Esophagus muscularis mucosa (tissue), 4 donors: ENCODE results near the gene HMGN3. TPM values are rescaled to one million over a fixed set of nuclear protein-coding genes. Genes with fewer than 3 reads are reported as not detected.

Source experiments
- DNase-seq: peaks from one replicate; pipeline ENCODE4 v3.0.0-alpha.2; 2017; ENCODE audit errors: extremely low spot score
- H3K27ac ChIP-seq, 4 donors: fragments of 200-600 bp; sonication (generic); replicated peaks in 1 of 4; 1 replicate in 3 of 4; 2 replicates in 1 of 4; pipeline ENCODE4 v1.5.1; 2016 to 2019; ENCODE audit warnings: mild to moderate bottlenecking in 1 of 4
- H3K27me3 ChIP-seq, 4 donors: fragments of 200-600 bp; sonication (generic); one replicate each; pipeline versions ENCODE4 v1.5.1 to v1.6.0; 2016 to 2019
- H3K36me3 ChIP-seq, 4 donors: fragments of 200-600 bp; sonication (generic); one replicate each; pipeline ENCODE4 v1.5.1; 2016 to 2019
- H3K4me1 ChIP-seq, 4 donors: fragments of 200-600 bp; sonication (generic); one replicate each; pipeline ENCODE4 v1.5.1; 2016 to 2019
- H3K4me3 ChIP-seq, 4 donors: fragments of 200-600 bp; sonication (generic); 1 replicate in 2 of 4; 2 replicates in 2 of 4; pipeline ENCODE4 v1.5.1; 2016 to 2019; ENCODE audit warnings: mild to moderate bottlenecking in 4 of 4, moderate library complexity in 1 of 4
- H3K9me3 ChIP-seq, 4 donors: fragments of 200-600 bp; sonication (generic); 1 replicate in 3 of 4; 2 replicates in 1 of 4; pipeline ENCODE4 v1.5.1; 2016 to 2019
- EP300 ChIP-seq: sonication (generic); formaldehyde crosslinking; IDR thresholded peaks from one replicate; pipeline ENCODE4 v1.6.1; 2017; ENCODE audit warnings: antibody characterized with exemption
- POLR2A ChIP-seq: fragments of 450-650 bp; IDR thresholded peaks from one replicate; pipeline ENCODE4 v1.6.1; 2017; ENCODE audit warnings: antibody characterized with exemption, moderate library complexity, mild to moderate bottlenecking, low read depth
- POLR2AphosphoS5 ChIP-seq, 2 donors: sonication (generic); formaldehyde crosslinking; IDR thresholded peaks; one replicate each; pipeline ENCODE4 v1.6.1; 2017; ENCODE audit warnings: antibody characterized with exemption in 2 of 2
- WGBS: methylation state at CpG from one replicate; pipeline ENCODE4 v1.1.5; 2018; 5-methylcytosine and 5-hydroxymethylcytosine counted together
- intact Hi-C: fragments of 100-400 bp; cut with DNase I; formaldehyde crosslinking; loops from one replicate; pipeline ENCODE4 v1.15.1; 2023
- total RNA-seq, 4 donors: library from RNA; depleted of rRNA; stranded (reverse); fragments of >200 nt; gene quantifications; one replicate each; pipeline versions ENCODE4 v1.1.0 to v1.2.1, GENCODE V29; 2016
- TF ChIP-seq, protein P1 (sequence below), 3 experiments: fragments of 200-600 bp in 2 of 3; fragments of 450-650 bp in 1 of 3; sonication (generic) in 2 of 3; IDR thresholded peaks; one replicate each; pipeline ENCODE4 v1.5.1; 2017 to 2019; ENCODE audit warnings: antibody characterized with exemption in 3 of 3, mild to moderate bottlenecking in 2 of 3, moderate library complexity in 1 of 3

The HMGN3 gene
- total RNA-seq, 4 donors from 2014 or later, result 27.6 to 61.0 (median 47.1) TPM

DNA sequence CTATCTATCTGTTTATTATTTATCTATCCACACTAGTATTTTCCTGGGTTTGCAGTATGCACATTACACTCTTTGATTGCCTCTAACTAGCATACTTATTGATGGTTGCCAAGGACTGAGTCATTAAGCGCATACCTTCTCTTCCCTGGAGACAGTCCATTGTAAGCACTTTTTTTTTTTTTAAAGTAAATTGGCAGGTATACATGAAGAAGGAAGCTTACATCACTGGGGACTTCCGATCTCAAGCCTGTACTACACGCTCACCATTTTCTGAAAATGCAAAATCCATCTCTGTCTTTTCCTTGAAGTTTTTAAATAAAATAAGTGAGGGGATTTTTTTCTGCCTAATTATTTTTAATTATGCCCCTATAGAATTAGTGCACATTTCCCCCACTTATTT is 63.5 kb downstream of the HMGN3 start:
- Histone ChIP-seq H3K27ac (no peak overlapping the region), H3K4me1 (peaks cover 0 to 18% (median 12%) of the 10 kb centered on the region in 4 donors), H3K4me3 (no peak overlapping the region), H3K9me3 (no peaks in the 10 kb centered on the region), H3K27me3 (no peaks in the 10 kb centered on the region), H3K36me3 (no peaks in the 10 kb centered on the region)
- 30% methylated on average over 3 of the region's 3 CpGs for WGBS
- no peak for TF ChIP-seq POLR2A
- TF ChIP-seq, protein P1, sequence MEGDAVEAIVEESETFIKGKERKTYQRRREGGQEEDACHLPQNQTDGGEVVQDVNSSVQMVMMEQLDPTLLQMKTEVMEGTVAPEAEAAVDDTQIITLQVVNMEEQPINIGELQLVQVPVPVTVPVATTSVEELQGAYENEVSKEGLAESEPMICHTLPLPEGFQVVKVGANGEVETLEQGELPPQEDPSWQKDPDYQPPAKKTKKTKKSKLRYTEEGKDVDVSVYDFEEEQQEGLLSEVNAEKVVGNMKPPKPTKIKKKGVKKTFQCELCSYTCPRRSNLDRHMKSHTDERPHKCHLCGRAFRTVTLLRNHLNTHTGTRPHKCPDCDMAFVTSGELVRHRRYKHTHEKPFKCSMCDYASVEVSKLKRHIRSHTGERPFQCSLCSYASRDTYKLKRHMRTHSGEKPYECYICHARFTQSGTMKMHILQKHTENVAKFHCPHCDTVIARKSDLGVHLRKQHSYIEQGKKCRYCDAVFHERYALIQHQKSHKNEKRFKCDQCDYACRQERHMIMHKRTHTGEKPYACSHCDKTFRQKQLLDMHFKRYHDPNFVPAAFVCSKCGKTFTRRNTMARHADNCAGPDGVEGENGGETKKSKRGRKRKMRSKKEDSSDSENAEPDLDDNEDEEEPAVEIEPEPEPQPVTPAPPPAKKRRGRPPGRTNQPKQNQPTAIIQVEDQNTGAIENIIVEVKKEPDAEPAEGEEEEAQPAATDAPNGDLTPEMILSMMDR (IDR thresholded peaks at IDR 0.05), result no peak
- TF ChIP-seq POLR2AphosphoS5 (IDR thresholded peaks at IDR 0.05), result no peak
- no peak for TF ChIP-seq EP300
- intact Hi-C loops, result no loop called here
- no peak for DNase-seq

DNA sequence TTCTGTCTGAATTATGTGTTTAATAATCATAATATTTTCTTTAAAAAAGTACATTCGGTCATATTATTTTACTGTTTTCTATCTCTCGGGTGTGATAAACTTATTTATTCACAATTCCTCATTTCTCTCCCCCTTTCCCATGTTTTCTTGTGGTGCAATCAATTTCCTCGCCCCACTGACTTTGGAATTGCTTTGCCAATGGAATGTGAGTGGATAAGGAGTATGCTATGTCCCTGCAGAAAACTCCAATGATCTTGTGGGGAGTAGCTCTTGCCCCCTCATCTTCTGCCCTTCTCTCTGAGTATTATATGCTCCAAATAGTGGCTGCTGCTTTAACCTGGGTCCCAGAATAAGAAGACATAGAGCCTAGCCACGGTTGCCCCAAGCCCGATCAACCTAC is 64.1 kb downstream of the HMGN3 start:
- 89% methylated on average over 5 of the region's 5 CpGs for WGBS
- Histone ChIP-seq H3K4me3 (no peak overlapping the region), H3K36me3 (no peaks in the 10 kb centered on the region), H3K27me3 (no peaks in the 10 kb centered on the region), H3K9me3 (no peaks in the 10 kb centered on the region), H3K4me1 (peaks cover 0 to 18% (median 12%) of the 10 kb centered on the region in 4 donors), H3K27ac (no peak overlapping the region)
- intact Hi-C loops, result no loop called here
- no peak for TF ChIP-seq EP300
- TF ChIP-seq POLR2A, result no peak
- TF ChIP-seq POLR2AphosphoS5 (IDR thresholded peaks at IDR 0.05), result no peak
- TF ChIP-seq, protein P1 (IDR thresholded peaks at IDR 0.05), result no peak
- no peak for DNase-seq

DNA sequence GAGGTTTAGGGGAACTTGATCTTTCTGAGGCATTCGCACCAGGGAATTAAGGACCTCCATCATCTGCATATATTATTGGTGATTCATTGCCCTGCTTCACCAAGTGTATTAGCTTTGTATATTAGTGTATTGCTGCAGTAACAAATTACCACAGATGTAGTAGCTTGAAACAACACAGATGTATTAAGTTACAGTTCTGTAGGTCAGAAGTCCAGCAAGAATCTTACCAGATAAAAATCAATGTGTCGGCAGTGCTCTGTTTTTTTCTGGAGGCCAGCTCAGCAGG is 65.8 kb downstream of the HMGN3 start:
- TF ChIP-seq, protein P1 (IDR thresholded peaks at IDR 0.05), result no peak
- no peak for TF ChIP-seq EP300
- no peak for TF ChIP-seq POLR2AphosphoS5 (IDR thresholded peaks at IDR 0.05)
- TF ChIP-seq POLR2A, result no peak
- H3K36me3 ChIP-seq, result no peaks in the 10 kb centered on the region
- peaks cover 0 to 18% (median 12%) of the 10 kb centered on the region in 4 donors for H3K4me1 ChIP-seq
- H3K4me3 ChIP-seq, result no peak overlapping the region
- 76% methylated on average over 2 of the region's 2 CpGs for WGBS
- no peak overlapping the region for H3K27ac ChIP-seq
- H3K9me3 ChIP-seq, result no peaks in the 10 kb centered on the region
- DNase-seq, result no peak
- intact Hi-C loops, result no loop called here
- no peaks in the 10 kb centered on the region for H3K27me3 ChIP-seq

DNA sequence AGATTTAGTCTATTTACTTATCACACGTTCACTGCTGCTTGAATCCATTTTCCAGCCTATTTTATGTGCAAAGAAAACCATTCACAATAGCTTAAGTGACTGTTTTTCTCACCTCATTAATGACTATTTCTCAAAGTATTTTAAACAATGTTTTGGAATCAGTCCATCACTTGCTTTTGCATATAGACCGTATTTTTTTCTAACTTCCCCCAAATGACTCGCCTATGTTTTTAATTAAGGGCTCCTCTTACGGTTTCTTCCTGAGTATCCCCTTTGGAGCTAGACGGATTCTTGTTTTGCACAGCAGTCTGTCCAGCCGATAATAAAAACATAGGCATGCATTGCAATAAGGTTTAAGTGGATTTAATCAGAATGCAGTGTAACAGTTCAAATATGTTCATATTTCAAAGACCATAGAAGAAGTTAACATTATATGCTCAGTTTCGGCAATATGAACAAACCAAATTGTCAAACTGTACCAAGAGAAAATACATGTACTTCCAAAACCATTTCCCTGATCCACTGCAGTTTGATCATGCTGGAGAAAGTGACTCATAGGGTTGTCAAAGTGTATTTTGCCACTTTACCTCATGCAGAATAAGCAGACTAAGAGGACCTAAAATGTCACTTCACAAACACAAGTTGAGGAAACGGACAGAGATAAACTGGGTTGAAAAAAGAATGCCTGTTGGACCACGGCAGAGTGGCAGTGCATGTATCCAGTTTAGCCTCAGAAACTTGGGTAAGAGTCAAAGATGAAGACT is 66.4 kb downstream of the HMGN3 start:
- Histone ChIP-seq H3K4me3 (no peak overlapping the region), H3K27ac (no peak overlapping the region), H3K27me3 (no peaks in the 10 kb centered on the region), H3K4me1 (peaks cover 0 to 18% (median 12%) of the 10 kb centered on the region in 4 donors), H3K36me3 (no peaks in the 10 kb centered on the region), H3K9me3 (no peaks in the 10 kb centered on the region)
- WGBS, result 32% methylated on average over 9 of the region's 9 CpGs
- intact Hi-C loops, result no loop called here
- TF ChIP-seq, protein P1 (IDR thresholded peaks at IDR 0.05), result no peak
- TF ChIP-seq POLR2A, result no peak
- no peak for DNase-seq

GRCh38 chr6:79159846-79160245 is 74.6 kb downstream of the HMGN3 start:
- intact Hi-C loops, result no loop called here
- Histone ChIP-seq H3K27ac (no peak overlapping the region), H3K4me3 (no peak overlapping the region), H3K36me3 (no peaks in the 10 kb centered on the region), H3K27me3 (no peaks in the 10 kb centered on the region), H3K4me1 (no peaks in the 10 kb centered on the region), H3K9me3 (no peaks in the 10 kb centered on the region)
- TF ChIP-seq EP300, result no peak
- no peak for TF ChIP-seq POLR2AphosphoS5 (IDR thresholded peaks at IDR 0.05)
- no peak for DNase-seq
- WGBS, result 64% methylated on average over 1 of the region's 1 CpG
